HG02870 (cell line): ENCODE results near the gene ATP8B2.
"Not testable (repeated sequence)": the region's sequence is repeated elsewhere in the genome, so short reads cannot be mapped to it uniquely, and the experiment has no call there.

Experiments used
- ATAC-seq: cut with Tn5 transposase; IDR thresholded peaks from one replicate; pipeline ENCODE4 v1.9.1; 2021; ENCODE audit warnings: mild to moderate bottlenecking, moderate library complexity; ENCODE audit not compliant: unreplicated experiment

ATP8B2 gene

DNA sequence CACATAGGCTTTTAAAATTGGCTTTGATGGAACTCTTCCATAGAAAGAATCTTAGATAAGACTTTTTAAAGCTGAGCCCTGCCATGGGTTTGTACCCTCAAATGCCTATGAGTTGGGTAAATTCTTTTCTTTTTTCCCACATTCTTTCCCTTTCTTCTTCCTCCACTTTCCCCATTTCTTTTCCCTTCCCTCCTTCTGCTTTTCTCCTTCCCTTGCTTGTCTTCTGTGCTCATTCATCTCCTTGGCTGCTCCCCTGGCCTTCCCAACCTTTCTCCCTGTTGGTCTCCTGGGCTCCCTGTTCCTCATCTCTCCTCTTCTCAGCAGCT is 3.8 kb upstream of the ATP8B2 start:
- ATAC-seq = not testable (repeated sequence)

DNA sequence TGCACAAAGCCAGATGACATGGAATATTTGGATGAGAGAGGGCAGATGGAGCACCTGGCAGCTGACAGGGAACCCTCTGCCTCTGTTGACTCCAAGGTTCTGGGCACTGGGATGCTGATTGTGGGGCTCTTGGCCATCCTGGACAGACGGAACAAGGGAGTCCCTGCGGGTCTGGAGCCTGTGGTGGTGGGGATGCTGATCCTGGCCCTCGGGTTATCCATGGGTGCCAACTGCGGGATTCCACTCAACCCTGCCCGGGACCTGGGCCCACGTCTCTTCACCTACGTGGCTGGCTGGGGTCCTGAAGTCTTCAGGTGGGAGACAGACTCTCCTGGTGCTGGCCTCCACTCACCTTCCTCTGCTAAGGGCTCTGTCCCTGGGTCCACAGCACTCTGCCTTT is 1.8 kb upstream of the ATP8B2 start:
- no peak for ATAC-seq

DNA sequence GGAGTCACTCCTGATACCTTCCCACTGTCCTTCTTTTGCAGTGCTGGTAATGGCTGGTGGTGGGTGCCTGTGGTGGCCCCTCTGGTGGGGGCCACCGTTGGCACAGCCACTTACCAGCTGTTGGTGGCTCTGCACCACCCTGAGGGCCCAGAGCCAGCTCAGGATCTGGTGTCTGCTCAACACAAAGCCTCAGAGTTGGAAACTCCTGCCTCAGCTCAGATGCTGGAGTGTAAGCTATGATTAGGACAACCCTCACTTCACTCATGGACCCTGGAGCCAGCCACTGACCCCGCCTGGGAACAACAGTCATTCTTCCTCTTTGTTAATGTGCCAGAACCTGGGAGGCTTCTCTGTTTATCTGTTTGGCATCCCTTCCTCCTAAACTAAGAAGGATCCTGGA is 1.1 kb upstream of the ATP8B2 start:
- no peak for ATAC-seq

DNA sequence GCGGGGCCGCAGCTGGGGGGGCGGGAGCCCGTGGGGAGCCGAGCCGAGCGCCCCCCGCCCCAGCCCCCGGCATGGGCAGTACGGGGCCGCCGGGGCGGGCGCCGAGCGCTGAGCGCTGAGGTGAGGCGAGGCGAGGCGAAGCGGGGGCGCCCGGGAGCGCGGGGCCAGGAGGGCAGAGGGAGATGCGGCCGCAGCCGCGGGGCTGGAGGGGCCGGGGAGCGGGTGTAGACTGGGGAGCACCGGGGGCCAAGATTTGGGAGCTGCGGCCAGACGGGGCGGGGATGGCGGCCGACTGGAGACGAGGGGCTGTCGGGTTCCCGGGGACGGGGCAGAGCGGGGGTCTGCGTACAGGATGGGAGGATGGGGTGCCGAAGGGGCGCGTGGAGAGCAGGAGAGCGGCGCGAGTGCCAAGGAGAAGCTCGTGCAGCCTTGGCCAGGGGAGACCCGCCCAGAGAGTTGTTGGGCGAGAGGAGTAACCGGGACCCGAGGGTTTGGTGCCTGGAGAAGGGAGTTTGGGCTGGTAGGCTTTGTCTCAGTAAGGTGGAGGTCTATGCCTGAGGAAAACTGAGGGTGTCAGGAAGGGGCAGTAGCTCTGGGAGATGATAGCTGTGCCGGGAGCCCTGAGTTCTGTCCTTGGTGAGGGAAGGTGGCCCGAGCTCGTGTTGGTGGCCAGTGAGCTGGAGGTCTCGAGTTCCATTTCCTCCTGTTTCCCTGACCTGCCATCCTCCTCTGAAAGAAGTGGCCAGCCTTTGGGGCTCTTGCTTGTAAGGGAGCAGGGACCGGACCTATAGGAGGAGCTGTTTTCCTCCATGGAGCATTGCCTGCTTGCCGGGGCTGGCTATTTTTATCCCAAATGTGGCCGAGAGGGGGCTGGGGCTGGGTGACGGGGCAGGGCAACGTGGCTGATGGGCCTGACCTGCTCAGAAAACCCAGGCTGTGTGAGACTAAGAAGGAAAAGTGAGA is 539 bp downstream of the ATP8B2 start:
- ATAC-seq = no peak

DNA sequence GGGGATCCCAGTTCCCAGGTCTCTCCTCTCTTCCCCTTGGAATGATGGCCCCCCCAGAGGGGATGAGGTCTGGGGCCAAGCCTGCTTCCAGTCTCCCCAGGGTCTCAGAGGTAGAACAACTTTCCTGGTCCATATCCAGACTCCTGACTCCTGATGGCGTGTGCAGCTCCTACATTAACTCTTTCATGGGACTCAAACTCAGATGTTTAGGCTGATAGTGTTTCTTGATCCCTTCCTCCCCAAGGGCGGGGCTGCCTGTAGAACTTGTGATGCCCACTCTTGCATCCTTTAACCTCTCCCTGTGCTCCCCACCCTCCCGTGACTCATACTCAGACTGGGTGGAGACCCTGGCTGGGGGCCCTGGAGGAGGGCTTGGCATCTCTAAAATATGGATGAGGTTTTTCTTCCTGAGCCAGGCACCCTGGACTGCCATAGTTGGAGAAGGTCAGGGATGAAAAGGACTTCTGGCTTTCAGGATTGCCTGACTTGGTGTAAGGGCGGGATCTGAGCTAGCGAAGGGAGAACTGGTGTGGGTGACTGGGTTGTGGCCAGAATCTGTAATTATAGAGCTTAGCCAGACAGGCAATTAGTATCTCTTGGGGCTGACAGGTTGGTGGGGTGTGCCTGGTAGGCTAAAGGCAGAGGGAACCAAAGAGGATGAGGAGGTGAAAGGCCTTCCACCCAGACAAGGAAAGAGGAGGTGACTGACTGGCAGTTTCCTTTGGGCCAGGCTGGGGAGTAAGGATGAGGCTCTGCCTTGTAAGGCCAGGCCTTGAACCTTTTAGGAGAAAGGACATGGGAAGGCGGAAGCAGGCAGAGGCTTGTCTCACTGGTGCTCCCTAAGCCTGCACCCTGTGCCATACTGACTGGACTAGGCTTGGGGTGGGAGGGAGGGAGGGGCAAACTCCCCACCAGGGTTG is 1.5 kb downstream of the ATP8B2 start:
- ATAC-seq = no peak

DNA sequence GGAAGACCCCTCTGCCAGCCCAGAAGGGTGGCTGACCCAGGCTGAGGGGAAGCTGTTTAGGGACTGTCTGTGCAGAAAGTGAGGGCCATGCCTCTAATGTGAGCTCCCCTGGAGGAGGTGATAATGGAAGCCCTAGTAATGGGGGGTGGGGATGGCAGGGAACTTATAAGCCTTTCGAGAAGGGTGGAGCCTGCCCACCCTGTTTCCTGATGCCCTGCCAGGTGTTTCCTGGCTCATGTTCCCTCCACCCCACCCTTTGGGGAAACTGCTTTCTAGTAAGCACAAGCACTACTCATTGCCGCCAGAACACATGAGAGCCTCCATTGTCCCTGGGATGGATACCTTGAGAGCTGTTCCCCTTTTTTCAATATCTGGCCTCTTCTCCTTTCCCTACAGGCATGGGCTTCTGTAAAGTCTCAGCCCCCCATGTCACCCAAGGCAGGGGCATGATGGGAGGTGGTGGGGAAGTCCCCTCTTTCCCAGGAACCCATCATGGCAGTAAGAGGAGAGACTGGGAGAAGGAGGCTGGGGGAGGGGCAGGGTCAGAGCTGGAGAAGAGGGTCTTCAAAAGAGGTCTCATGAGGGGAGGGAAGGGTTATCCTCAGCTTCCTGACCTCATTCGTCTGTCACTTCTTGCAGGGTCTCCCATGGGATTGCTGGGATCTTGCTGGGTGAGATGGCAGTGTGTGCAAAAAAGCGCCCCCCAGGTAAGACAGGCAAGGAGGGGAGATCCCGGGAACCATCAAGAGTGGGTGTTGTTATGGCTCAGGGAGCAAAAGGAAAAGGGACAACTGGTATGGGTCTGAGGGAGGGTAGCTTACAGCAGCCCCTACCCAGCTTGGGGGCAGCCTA is 2.4 kb downstream of the ATP8B2 start:
- no peak for ATAC-seq

DNA sequence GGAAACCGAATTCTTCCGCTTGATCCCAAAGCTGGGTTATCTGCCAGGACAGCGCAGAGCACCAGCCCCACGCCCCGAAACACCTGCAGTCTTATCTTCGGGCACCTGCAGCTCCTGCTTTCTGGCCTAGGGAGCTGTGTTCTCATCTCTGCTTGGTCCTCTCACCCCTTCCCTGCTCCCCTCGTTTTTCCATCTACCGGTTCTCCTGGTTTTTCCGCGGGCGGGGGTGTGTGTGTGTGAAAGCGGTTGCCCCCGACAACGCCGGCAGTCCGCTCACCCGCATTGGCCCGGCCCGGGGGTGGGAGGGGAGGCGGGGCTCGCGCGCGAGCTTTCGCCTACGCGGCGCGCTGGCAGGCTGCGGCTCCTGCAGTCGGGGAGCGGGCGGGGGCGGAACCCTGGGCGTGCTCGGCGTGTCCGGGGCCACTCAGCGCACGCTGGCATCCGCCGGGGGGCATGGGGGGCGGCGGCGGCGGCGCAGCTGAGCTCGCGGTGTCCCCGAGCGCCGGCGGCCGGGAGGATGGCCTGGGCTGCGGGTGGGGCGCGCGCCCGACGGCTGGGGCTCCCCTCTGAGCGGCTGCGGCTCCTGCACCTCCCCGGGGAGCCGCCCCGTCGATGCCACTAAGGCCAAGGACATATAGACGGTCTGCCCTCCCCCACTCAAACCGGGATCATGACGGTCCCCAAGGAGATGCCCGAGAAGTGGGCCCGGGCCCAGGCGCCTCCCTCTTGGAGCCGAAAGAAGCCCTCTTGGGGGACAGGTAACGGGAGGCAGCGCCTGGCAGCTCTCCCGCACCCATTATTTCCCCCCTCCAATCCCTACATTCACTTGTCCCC is 3.2 kb downstream of the ATP8B2 start:
- no peak for ATAC-seq

DNA sequence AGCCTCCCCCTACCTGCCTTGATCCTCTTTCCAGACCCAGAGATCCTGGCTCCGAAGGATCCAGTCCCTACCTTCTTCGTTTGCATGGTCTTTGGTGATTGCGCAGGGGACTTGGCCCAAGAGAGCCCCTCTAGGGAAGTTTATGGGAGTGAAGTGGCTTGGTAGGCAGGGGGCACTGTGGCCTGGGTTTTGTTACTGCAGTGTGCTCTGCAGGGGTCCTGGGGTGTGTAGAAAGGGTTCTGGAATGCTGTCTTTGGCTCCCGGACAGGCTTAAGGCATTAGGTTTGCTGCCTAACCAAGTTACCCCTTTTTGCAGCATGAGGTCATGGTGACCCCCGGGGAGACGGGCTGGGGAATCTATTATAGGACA is 3.8 kb downstream of the ATP8B2 start:
- ATAC-seq = no peak

- no peak for ATAC-seq
These were observed 4.3 kb downstream of the ATP8B2 start for GRCh38 chr1:154329551-154330131.

DNA sequence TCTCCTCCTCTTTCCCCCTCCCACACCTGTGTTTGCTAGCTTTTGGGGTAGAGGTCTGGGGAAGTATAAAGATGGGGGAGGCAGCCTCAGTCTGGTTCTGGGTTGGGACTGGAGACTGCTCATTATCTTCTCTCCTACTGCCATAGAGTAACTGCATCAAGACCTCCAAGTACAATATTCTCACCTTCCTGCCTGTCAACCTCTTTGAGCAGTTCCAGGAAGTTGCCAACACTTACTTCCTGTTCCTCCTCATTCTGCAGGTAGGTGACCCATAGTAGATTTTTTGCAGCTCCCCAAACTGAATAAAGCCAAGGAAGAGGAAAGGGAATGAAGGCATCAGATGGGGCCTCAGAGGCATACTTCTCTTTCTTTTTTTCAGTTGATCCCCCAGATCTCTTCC is 5.3 kb downstream of the ATP8B2 start:
- ATAC-seq = no peak

GRCh38 chr1:154334079-154335024 is 9.0 kb downstream of the ATP8B2 start:
- no peak for ATAC-seq

DNA sequence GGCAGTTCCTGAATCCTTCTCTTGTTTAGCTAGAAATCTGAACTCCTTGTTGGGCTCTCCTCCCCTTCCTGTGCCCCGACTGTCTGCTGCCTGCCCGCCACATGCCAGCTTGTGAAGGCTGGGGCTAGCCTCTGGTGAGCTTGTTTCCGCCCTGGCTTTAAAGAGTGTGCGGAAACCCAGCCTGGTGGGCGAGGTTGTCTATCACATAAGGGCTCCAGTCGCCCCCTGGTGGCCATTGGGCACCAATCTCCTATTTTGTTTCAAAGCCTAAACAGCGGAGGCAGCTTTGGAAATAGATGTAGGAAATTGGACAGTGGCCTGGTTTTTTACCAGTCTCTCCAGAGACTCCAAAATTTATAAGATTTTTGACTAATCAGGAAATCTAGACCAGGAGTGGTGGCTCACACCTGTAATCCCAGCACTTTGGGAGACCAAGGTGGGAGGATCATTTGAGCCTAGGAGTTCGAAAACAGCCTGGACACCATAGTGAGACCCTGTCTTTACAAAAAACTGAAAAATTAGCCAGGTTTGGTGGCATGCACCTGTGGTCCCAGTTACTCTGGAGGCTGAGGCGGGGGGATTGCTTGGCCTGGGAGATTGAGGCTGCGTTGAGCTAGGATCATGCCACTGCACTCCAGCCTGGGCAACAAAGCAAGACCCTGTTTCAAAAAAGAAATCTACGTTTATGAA is 9.8 kb downstream of the ATP8B2 start:
- no peak for ATAC-seq

GRCh38 chr1:154337253-154337894 is 12.0 kb downstream of the ATP8B2 start:
- ATAC-seq = no peak

DNA sequence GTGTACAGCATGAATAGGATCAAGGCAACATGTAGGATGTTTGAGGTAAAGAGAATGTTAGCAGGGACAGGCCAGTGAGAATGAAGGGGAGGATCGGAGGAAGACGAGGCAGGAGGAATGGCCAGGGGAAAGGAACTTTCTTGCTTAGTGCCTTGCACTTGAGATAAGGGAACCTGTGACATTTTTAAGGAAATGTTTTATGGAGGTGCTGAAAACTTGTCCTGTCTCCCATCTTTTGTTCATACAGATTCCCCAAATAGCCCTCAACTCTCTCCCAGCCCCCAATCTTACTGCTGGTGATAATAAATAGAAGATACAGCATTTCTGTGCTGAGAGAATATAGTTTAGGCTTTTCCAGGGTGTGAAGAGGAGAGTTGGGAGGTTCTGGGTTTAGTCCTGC is 13.6 kb downstream of the ATP8B2 start:
- no peak for ATAC-seq

- not testable (repeated sequence) for ATAC-seq
These were observed 16.0 kb downstream of the ATP8B2 start for GRCh38 chr1:154341366-154341765.

- ATAC-seq = no peak
These were observed 16.8 kb downstream of the ATP8B2 start for GRCh38 chr1:154342132-154342531.

DNA sequence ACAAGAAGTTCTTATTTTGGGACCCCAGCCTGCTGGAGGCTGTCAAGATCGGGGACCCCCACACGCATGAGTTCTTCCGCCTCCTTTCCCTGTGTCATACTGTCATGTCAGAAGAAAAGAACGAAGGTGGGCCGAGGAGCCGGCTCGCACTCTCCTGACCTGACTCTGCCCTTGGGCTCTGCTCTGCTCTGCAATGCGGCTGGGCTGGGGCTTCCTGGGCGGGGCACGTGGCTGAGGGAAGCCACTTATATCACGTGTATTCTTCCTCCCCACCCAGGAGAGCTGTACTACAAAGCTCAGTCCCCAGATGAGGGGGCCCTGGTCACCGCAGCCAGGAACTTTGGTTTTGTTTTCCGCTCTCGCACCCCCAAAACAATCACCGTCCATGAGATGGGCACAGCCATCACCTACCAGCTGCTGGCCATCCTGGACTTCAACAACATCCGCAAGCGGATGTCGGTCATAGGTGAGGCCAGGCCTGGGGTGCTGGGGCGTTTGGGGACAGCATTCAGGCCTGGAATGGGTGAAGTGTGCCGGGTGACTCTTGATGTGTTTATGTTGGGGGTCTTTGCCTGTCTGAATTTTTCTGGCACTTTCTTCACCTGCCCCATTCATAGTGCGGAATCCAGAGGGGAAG is 17.6 kb downstream of the ATP8B2 start:
- ATAC-seq = no peak
